PC-9 (cell line): ENCODE results near the gene CD180. TPM values are rescaled to one million over a fixed set of nuclear protein-coding genes. Genes with fewer than 3 reads are reported as not detected.

Experiments used
- BruUV-seq: library from RNA; stranded (reverse); fragments of 400-500 nt; replicated peaks from 2 replicates; lab custom pipeline; 2021; lab: Mats Ljungman, UMichigan
- CTCF ChIA-PET: fragments of 300-600 bp; sonication (Branson Sonifier 250); formaldehyde crosslinking; loops from one replicate; lab custom pipeline; 2022; ENCODE audit warnings: antibody characterized with exemption; lab: Charles Lee
- POLR2A ChIA-PET: fragments of 300-600 bp; sonication (Branson Sonifier 250); formaldehyde crosslinking; loops from one replicate; lab custom pipeline; 2022; ENCODE audit warnings: antibody characterized with exemption; ENCODE audit not compliant: unreplicated experiment; lab: Charles Lee
- DNase-seq, 2 experiments: peaks; one replicate each; pipeline versions ENCODE4 v3.0.0 to v3.0.0-alpha.2; 2015 to 2022; ENCODE audit warnings: mixed read lengths in 1 of 2
- H2AFZ ChIP-seq: fragments of 200-600 bp; sonication (generic); 2 replicates; pipeline ENCODE4 v1.8.1; 2017; ENCODE audit warnings: antibody characterized with exemption
- H3F3A ChIP-seq: fragments of 200-600 bp; sonication (generic); 2 replicates; pipeline ENCODE4 v1.8.1; 2017; ENCODE audit warnings: antibody characterized with exemption, mild to moderate bottlenecking, low read depth; ENCODE audit not compliant: insufficient read depth
- H3K27ac ChIP-seq: fragments of 200-600 bp; sonication (generic); 2 replicates; pipeline ENCODE4 v1.6.1; 2016; ENCODE audit warnings: mixed run types
- H3K27me3 ChIP-seq: fragments of 200-600 bp; sonication (generic); 2 replicates; pipeline ENCODE4 v1.6.1; 2016; ENCODE audit warnings: low read depth, mixed run types; ENCODE audit not compliant: insufficient read depth
- H3K36me3 ChIP-seq: fragments of 200-600 bp; sonication (generic); 2 replicates; pipeline ENCODE4 v1.6.1; 2016; ENCODE audit warnings: low read depth, mixed run types
- H3K4me1 ChIP-seq: fragments of 200-600 bp; sonication (generic); replicated peaks from 2 replicates; pipeline ENCODE4 v1.6.1; 2016; ENCODE audit warnings: mixed run types; ENCODE audit not compliant: insufficient read depth
- H3K4me2 ChIP-seq: fragments of 200-600 bp; sonication (generic); 2 replicates; pipeline ENCODE4 v1.6.1; 2017; ENCODE audit warnings: mixed run types
- H3K4me3 ChIP-seq: fragments of 200-600 bp; sonication (generic); 2 replicates; pipeline ENCODE4 v1.6.1; 2016; ENCODE audit warnings: mixed run types
- H3K79me2 ChIP-seq: fragments of 200-600 bp; sonication (generic); 2 replicates; pipeline ENCODE4 v1.6.1; 2017; ENCODE audit warnings: low read depth, mixed run types
- H3K9me2 ChIP-seq: fragments of 200-600 bp; sonication (generic); 2 replicates; pipeline ENCODE4 v1.8.1; 2017; ENCODE audit warnings: mild to moderate bottlenecking; ENCODE audit not compliant: insufficient read depth
- H3K9me3 ChIP-seq: fragments of 200-600 bp; sonication (generic); 2 replicates; pipeline ENCODE4 v1.8.1; 2016; ENCODE audit warnings: low read depth; ENCODE audit not compliant: insufficient read depth
- H4K20me1 ChIP-seq: fragments of 200-600 bp; sonication (generic); 2 replicates; pipeline ENCODE4 v1.8.1; 2017; ENCODE audit not compliant: insufficient read depth
- CTCF ChIP-seq: fragments of 200-600 bp; sonication (generic); conservative IDR thresholded peaks from 2 replicates; pipeline ENCODE4 v1.6.1; 2017; ENCODE audit warnings: mixed run types, antibody characterized with exemption, mild to moderate bottlenecking, moderate library complexity
- EZH2 ChIP-seq: fragments of 200-600 bp; sonication (generic); IDR thresholded peaks from 2 replicates; pipeline ENCODE4 v1.8.0; 2017; ENCODE audit warnings: antibody characterized with exemption, low read depth
- intact Hi-C: fragments of 100-400 bp; cut with micrococcal nuclease; formaldehyde crosslinking; loops from one replicate; pipeline ENCODE4 v1.10.0; 2022; ENCODE audit not compliant: unreplicated experiment
- total RNA-seq: library from RNA; stranded (reverse); gene quantifications from 2 replicates; pipeline ENCODE4 v1.2.3, GENCODE V29; 2021

Gene CD180
- total RNA-seq, 1 experiment from 2014 or later: not detected

GRCh38 chr5:67178966-67179365, 17.6 kb downstream of the CD180 start:
- no peak for TF ChIP-seq CTCF
- TF ChIP-seq EZH2: no peak
- Histone ChIP-seq H3K36me3 (no peaks in the 10 kb centered on the region), H3K27me3 (no peaks in the 10 kb centered on the region), H3K9me3 (no peaks in the 10 kb centered on the region), H3K4me2 (no peak overlapping the region), H3K27ac (no peak overlapping the region), H3F3A (no peaks in the 10 kb centered on the region; the same call in 1 of the 2 replicates), H2AFZ (no peak overlapping the region), H3K79me2 (no peaks in the 10 kb centered on the region), H3K9me2 (no peaks in the 10 kb centered on the region), H4K20me1 (no peaks in the 10 kb centered on the region), H3K4me1 (peaks cover 3% of the 10 kb centered on the region; the same call in 1 of the 2 replicates), H3K4me3 (no peak overlapping the region)
- ChIA-PET CTCF (no interaction called here), POLR2A (no interaction called here)
- DNase-seq: no peak
- no TSS peak for BruUV-seq
- intact Hi-C loops: no loop called here

GRCh38 chr5:67178085-67178484, 18.5 kb downstream of the CD180 start:
- Histone ChIP-seq H3K27me3 (no peaks in the 10 kb centered on the region), H3K4me2 (no peak overlapping the region), H3K27ac (no peak overlapping the region), H3K4me3 (no peak overlapping the region), H4K20me1 (no peaks in the 10 kb centered on the region), H3K79me2 (no peaks in the 10 kb centered on the region), H3K9me3 (no peaks in the 10 kb centered on the region), H3K9me2 (no peaks in the 10 kb centered on the region), H3K36me3 (no peaks in the 10 kb centered on the region), H2AFZ (no peak overlapping the region), H3F3A (no peaks in the 10 kb centered on the region; the same call in 1 of the 2 replicates), H3K4me1 (peaks cover 3% of the 10 kb centered on the region; the same call in 1 of the 2 replicates)
- POLR2A ChIA-PET: no interaction called here
- BruUV-seq: no TSS peak
- TF ChIP-seq CTCF: no peak
- TF ChIP-seq EZH2: no peak
- DNase-seq: no peak
- CTCF ChIA-PET: no interaction called here
- intact Hi-C loops: no loop called here

- no peak overlapping the region for H3K27ac ChIP-seq
- ChIA-PET CTCF (no interaction called here), POLR2A (no interaction called here)
- H4K20me1 ChIP-seq: no peaks in the 10 kb centered on the region
- no peak for TF ChIP-seq EZH2
- TF ChIP-seq CTCF: no peak
- no TSS peak for BruUV-seq
- peaks cover 3% of the 10 kb centered on the region; the same call in 1 of the 2 replicates for H3K4me1 ChIP-seq
- no peaks in the 10 kb centered on the region for H3K79me2 ChIP-seq
- DNase-seq: no peak
- H3K9me2 ChIP-seq: no peaks in the 10 kb centered on the region
- intact Hi-C loops: no loop called here
- H3K4me2 ChIP-seq: no peak overlapping the region
- no peaks in the 10 kb centered on the region; the same call in 1 of the 2 replicates for H3F3A ChIP-seq
- H3K4me3 ChIP-seq: no peak overlapping the region
- H3K9me3 ChIP-seq: no peaks in the 10 kb centered on the region
- no peaks in the 10 kb centered on the region for H3K27me3 ChIP-seq
- no peak overlapping the region for H2AFZ ChIP-seq
- H3K36me3 ChIP-seq: no peaks in the 10 kb centered on the region
Observed at GRCh38 chr5:67176936-67177335, 19.7 kb downstream of the CD180 start.
